ENCODE measurements around the gene ADAMTS6. TPM values are rescaled to one million over a fixed set of nuclear protein-coding genes. Genes with fewer than 3 reads are reported as not detected.

The ADAMTS6 gene
- total and polyA plus RNA-seq, 2 of the 13 experiments (the other 11 are each of a cell fraction or from before 2014, with no cell fraction given) = 3.1 to 8.2 TPM

DNA sequence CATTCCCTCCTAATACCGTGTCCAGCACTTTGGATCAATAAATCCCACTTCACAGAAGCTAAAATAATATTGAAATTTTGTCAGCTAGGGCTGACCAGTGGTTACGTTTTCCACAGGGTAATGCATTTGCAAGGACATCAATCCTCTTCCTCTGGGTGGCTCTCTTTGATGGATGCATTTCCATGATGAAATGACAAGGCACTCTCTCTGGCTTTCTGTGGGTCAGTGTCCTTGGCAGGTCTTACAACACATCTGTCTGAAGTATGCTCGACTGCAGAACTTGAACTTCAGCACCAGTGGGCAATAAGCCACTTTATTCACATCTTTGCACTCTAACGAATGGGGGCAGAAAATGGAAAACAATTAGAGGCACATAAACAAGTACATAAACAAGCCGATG is 330.1 kb downstream of the ADAMTS6 start (continued):
- TF ChIP-seq, protein P1, sequence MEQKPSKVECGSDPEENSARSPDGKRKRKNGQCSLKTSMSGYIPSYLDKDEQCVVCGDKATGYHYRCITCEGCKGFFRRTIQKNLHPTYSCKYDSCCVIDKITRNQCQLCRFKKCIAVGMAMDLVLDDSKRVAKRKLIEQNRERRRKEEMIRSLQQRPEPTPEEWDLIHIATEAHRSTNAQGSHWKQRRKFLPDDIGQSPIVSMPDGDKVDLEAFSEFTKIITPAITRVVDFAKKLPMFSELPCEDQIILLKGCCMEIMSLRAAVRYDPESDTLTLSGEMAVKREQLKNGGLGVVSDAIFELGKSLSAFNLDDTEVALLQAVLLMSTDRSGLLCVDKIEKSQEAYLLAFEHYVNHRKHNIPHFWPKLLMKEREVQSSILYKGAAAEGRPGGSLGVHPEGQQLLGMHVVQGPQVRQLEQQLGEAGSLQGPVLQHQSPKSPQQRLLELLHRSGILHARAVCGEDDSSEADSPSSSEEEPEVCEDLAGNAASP (CRISPR knock-in tag; IDR thresholded peaks at IDR 0.05; ENCODE audit: borderline replicate concordance) = peak; percentile 49; the same call in 1 of the 2 replicates
- TF ChIP-seq, protein P2, sequence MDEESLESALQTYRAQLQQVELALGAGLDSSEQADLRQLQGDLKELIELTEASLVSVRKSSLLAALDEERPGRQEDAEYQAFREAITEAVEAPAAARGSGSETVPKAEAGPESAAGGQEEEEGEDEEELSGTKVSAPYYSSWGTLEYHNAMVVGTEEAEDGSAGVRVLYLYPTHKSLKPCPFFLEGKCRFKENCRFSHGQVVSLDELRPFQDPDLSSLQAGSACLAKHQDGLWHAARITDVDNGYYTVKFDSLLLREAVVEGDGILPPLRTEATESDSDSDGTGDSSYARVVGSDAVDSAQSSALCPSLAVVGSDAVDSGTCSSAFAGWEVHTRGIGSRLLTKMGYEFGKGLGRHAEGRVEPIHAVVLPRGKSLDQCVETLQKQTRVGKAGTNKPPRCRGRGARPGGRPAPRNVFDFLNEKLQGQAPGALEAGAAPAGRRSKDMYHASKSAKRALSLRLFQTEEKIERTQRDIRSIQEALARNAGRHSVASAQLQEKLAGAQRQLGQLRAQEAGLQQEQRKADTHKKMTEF (CRISPR knock-in tag; IDR thresholded peaks at IDR 0.05) = 0 out of 2 replicates have a peak, but pooled peaks have one; percentile 20
- peak; percentile 66; the same call in 1 of the 2 replicates for TF ChIP-seq NCOR1 (IDR thresholded peaks at IDR 0.05; ENCODE audit: borderline replicate concordance, low read length)
- TF ChIP-seq ZNF331 (CRISPR knock-in tag; IDR thresholded peaks at IDR 0.05) = peak; percentile 50; the same call in 1 of the 2 replicates
- no peak for TF ChIP-seq ADNP (CRISPR knock-in tag; IDR thresholded peaks at IDR 0.05)
- TF ChIP-seq RXRB (CRISPR knock-in tag; IDR thresholded peaks at IDR 0.05; ENCODE audit: borderline replicate concordance) = peak; percentile 53; the same call in 1 of the 2 replicates
- TF ChIP-seq, protein P3, sequence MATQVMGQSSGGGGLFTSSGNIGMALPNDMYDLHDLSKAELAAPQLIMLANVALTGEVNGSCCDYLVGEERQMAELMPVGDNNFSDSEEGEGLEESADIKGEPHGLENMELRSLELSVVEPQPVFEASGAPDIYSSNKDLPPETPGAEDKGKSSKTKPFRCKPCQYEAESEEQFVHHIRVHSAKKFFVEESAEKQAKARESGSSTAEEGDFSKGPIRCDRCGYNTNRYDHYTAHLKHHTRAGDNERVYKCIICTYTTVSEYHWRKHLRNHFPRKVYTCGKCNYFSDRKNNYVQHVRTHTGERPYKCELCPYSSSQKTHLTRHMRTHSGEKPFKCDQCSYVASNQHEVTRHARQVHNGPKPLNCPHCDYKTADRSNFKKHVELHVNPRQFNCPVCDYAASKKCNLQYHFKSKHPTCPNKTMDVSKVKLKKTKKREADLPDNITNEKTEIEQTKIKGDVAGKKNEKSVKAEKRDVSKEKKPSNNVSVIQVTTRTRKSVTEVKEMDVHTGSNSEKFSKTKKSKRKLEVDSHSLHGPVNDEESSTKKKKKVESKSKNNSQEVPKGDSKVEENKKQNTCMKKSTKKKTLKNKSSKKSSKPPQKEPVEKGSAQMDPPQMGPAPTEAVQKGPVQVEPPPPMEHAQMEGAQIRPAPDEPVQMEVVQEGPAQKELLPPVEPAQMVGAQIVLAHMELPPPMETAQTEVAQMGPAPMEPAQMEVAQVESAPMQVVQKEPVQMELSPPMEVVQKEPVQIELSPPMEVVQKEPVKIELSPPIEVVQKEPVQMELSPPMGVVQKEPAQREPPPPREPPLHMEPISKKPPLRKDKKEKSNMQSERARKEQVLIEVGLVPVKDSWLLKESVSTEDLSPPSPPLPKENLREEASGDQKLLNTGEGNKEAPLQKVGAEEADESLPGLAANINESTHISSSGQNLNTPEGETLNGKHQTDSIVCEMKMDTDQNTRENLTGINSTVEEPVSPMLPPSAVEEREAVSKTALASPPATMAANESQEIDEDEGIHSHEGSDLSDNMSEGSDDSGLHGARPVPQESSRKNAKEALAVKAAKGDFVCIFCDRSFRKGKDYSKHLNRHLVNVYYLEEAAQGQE (IDR thresholded peaks at IDR 0.05; ENCODE audit: borderline replicate concordance in 1 of 2, low read depth in 1 of 2, low read length in 2 of 2) = no peak
- TF ChIP-seq, protein P4, sequence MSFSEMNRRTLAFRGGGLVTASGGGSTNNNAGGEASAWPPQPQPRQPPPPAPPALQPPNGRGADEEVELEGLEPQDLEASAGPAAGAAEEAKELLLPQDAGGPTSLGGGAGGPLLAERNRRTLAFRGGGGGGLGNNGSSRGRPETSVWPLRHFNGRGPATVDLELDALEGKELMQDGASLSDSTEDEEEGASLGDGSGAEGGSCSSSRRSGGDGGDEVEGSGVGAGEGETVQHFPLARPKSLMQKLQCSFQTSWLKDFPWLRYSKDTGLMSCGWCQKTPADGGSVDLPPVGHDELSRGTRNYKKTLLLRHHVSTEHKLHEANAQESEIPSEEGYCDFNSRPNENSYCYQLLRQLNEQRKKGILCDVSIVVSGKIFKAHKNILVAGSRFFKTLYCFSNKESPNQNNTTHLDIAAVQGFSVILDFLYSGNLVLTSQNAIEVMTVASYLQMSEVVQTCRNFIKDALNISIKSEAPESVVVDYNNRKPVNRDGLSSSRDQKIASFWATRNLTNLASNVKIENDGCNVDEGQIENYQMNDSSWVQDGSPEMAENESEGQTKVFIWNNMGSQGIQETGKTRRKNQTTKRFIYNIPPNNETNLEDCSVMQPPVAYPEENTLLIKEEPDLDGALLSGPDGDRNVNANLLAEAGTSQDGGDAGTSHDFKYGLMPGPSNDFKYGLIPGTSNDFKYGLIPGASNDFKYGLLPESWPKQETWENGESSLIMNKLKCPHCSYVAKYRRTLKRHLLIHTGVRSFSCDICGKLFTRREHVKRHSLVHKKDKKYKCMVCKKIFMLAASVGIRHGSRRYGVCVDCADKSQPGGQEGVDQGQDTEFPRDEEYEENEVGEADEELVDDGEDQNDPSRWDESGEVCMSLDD (CRISPR knock-in tag; IDR thresholded peaks at IDR 0.05; ENCODE audit: borderline replicate concordance) = no peak
- TF ChIP-seq ZFP90 (CRISPR knock-in tag; IDR thresholded peaks at IDR 0.05; ENCODE audit: borderline replicate concordance) = no peak
- no peak for TF ChIP-seq THYN1 (CRISPR knock-in tag; IDR thresholded peaks at IDR 0.05; ENCODE audit: borderline replicate concordance, low read depth)
- TF ChIP-seq, protein P5, sequence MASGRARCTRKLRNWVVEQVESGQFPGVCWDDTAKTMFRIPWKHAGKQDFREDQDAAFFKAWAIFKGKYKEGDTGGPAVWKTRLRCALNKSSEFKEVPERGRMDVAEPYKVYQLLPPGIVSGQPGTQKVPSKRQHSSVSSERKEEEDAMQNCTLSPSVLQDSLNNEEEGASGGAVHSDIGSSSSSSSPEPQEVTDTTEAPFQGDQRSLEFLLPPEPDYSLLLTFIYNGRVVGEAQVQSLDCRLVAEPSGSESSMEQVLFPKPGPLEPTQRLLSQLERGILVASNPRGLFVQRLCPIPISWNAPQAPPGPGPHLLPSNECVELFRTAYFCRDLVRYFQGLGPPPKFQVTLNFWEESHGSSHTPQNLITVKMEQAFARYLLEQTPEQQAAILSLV (CRISPR knock-in tag; IDR thresholded peaks at IDR 0.05; ENCODE audit: borderline replicate concordance) = no peak
- peak; percentile 95 for TF ChIP-seq SKI (IDR thresholded peaks at IDR 0.05; ENCODE audit: partially characterized antibody)
- TF ChIP-seq ZNF430 (CRISPR knock-in tag; IDR thresholded peaks at IDR 0.05) = no peak
- no peak for TF ChIP-seq ZNF205 (CRISPR knock-in tag; IDR thresholded peaks at IDR 0.05)
- TF ChIP-seq ZNF207 (IDR thresholded peaks at IDR 0.05; ENCODE audit: borderline replicate concordance) = no peak
- peak; percentile 21; the same call in 1 of the 2 replicates for TF ChIP-seq FOXO1 (CRISPR knock-in tag; IDR thresholded peaks at IDR 0.05)
- TF ChIP-seq CHD2 (IDR thresholded peaks at IDR 0.05; ENCODE audit: low read depth, low read length) = no peak
- TF ChIP-seq, protein P6, sequence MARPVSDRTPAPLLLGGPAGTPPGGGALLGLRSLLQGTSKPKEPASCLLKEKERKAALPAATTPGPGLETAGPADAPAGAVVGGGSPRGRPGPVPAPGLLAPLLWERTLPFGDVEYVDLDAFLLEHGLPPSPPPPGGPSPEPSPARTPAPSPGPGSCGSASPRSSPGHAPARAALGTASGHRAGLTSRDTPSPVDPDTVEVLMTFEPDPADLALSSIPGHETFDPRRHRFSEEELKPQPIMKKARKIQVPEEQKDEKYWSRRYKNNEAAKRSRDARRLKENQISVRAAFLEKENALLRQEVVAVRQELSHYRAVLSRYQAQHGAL (CRISPR knock-in tag; IDR thresholded peaks at IDR 0.05; ENCODE audit: not compliant biosample characterization) = no peak
